HG03196 (cell line): ENCODE measurements around the gene TMEM74B.
"Not testable (repeated sequence)": the region's sequence is repeated elsewhere in the genome, so short reads cannot be mapped to it uniquely, and the experiment has no call there.

Experiments
- ATAC-seq: cut with Tn5 transposase; IDR thresholded peaks from one replicate; pipeline ENCODE4 v1.9.1; 2021; ENCODE audit not compliant: unreplicated experiment

Gene TMEM74B

DNA sequence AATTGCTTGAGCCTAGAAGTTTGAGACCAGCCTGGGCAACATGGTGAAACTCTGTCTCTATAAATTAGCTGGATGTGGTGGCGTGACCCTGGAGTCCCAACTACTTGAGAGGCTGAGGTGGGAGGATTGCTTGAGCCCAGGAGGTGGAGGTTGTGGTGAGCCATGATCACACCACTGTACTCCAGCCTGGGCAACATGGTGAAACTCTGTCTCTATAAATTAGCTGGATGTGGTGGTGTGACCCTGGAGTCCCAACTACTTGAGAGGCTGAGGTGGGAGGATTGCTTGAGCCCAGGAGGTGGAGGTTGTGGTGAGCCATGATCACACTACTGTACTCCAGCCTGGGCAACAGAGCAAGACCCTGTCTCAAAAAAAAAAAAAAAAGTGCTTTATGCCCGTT lies 35.0 kb downstream of the TMEM74B start:
- not testable (repeated sequence) for ATAC-seq

DNA sequence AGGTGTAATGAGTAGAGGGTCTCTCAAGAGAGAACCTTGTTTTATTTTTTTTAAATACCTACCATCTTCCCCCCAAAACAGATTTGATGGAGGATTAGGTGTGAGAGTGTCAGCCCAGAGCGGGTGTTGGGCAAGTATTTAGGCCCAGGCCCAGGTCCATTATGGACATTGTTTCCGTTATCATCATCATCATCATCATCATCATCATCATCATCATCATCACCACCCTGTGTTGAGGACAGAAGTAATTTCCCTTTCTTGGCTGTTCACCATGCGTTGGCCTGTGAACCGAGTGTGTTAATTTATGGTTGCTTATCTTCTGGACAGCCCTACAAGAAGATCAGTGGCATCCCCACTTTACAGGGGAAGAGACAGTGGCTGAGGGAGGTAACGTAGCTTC lies 37.8 kb downstream of the TMEM74B start:
- ATAC-seq: no peak

GRCh38 chr20:1144401-1145172 lies 40.2 kb downstream of the TMEM74B start:
- no peak for ATAC-seq

- no peak for ATAC-seq
Measured at GRCh38 chr20:1137236-1137635, 47.5 kb downstream of the TMEM74B start.

DNA sequence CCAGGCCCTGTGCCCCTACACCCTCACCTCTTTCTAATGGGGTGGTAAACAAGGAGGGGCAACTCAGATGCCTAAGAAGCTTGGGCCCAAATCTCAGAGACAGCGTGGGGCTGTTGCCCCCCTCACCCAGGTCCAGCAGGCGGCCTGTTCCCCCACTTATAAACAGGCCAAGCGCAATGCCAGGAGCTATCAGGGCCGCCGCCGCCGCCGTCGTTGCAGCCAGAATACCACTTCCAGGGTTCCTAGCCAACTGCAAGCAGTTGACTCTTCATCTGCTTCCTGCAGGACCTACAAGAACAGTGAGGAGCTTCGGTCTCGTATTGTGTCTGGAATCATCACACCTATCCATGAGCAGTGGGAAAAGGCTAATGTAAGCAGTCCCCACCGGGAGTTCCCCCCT lies 49.9 kb downstream of the TMEM74B start:
- ATAC-seq: no peak

GRCh38 chr20:1134355-1134754 lies 50.4 kb downstream of the TMEM74B start:
- ATAC-seq: no peak

DNA sequence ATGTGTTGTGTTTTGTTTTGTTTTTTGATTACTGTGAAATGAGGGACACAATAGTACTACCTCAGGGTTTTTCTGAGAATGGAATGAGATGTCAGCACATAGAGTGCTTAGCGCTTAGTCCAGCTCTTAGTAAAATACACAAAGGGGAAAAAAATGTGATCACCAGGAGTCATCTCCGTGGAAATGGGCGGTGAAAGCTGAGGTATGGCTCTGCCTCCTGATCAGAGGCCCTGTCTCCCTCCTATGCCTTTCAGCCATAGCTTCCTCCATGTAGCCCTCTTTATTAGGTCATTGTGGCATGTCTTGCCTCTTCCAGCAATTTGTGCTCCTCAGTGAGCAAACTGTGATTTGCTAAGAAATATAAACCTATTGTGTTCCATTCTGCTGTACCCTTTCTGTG lies 53.4 kb downstream of the TMEM74B start:
- ATAC-seq: no peak

DNA sequence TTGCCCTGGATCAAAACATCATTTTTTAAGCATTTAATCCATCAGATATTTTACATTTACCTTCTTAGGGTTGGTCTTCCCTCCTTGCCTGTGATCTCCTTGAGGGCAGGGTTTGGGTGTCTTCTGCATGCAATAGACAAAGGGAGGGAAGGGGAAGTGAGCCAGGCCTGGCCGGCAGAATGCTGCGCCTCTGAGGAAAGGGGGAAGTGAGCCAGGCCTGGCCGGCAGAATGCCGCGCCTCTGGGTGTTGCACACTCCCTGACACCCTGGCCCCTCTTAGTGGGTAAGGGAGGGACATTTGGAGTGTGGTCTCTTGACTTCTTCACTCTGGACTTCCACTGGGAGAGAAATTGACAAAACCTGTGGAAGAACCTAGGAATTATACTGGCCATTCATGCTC lies 53.9 kb downstream of the TMEM74B start:
- ATAC-seq: no peak
